ENCODE measurements around the gene CDH4. TPM values are rescaled to one million over a fixed set of nuclear protein-coding genes. Genes with fewer than 3 reads are reported as not detected.

Gene CDH4
- total and polyA plus RNA-seq, 2 of the 13 experiments (the other 11 are each of a cell fraction or from before 2014, with no cell fraction given) = not detected

DNA sequence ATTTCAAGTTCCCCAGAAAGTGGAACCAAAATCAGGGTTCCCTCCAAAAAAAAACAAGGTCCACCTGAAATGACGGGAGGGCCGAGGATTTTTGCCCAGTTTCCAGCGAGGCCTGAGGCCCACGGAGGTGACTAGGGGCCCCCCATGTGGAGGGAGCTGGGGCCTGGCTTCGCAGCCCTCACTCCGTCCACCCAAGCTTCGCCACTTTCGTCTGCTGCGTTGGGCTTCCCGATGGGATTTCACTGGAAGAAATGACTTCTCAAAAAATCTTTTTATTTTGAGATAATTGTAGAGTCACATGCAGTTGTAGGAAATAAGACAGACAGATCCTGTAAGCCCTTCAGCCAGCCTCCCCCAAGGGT is 605.3 kb downstream of the CDH4 start (continued):
- TF ChIP-seq, protein P1, sequence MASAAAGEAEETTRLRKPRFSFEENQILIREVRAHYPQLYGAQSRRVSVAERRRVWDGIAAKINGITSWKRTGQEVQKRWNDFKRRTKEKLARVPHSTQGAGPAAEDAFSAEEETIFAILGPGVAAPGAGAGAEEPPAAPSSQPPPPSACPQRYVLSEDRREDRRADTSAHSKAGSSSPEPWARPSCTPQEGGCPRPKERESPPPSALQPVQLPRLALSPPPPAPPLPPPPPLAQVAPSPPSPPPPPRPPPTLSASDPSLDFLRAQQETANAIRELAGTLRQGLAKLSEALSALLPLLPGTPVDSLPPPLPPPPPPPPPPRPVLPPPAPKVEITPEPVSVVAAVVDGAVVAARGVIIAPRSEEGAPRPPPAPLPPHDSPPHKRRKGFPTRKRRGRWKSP (CRISPR knock-in tag; IDR thresholded peaks at IDR 0.05) = no peak
- TF ChIP-seq NCOR1 (IDR thresholded peaks at IDR 0.05; ENCODE audit: borderline replicate concordance, low read length) (no peak), ZNF792 (CRISPR knock-in tag; IDR thresholded peaks at IDR 0.05) (no peak), ZFP91 (CRISPR knock-in tag; IDR thresholded peaks at IDR 0.05; ENCODE audit: borderline replicate concordance) (no peak), EHMT2 (IDR thresholded peaks at IDR 0.05; ENCODE audit: borderline replicate concordance, low read depth, low read length) (no peak)

DNA sequence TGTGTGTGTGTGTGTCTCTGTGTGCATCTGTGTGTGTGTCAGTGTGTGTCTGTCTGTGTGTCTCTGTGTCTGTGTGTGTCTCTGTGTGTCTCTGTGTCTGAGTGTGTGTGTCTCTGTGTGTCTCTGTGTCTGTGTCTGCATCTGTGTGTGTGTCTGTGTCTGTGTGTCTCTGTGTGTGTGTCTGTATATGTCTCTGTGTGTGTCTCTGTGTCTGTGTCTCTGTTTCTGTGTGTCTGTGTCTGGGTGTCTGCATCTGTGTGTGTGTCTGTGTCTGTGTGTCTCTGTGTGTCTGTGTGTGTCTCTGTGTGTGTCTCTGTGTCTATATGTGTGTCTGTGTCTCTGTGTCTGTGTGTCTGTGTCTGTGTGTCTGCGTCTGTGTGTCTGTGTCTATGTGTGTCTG is 605.8 kb downstream of the CDH4 start:
- Histone ChIP-seq H3K36me3 (replicated peaks in 1 of 2; ENCODE audit: control insufficient read depth in 1 of 2, insufficient read depth in 2 of 2, low read length in 2 of 2) (no peaks in the 10 kb centered on the region), H3K27me3 (ENCODE audit: control insufficient read depth in 1 of 2, insufficient read depth in 2 of 2, low read length in 2 of 2) (peaks cover 16 to 78% of the 10 kb centered on the region in 2 experiments), H4K20me1 (ENCODE audit: insufficient read depth, low read length) (no peaks in the 10 kb centered on the region), H3K79me2 (ENCODE audit: insufficient read depth, low read length) (no peaks in the 10 kb centered on the region), H3K4me3 (replicated peaks in 1 of 3; ENCODE audit: insufficient read depth in 1 of 3, low read depth in 2 of 3, low read length in 3 of 3) (no peak overlapping the region), H3K4me2 (ENCODE audit: low read depth, low read length) (no peak overlapping the region), H3K27ac (ENCODE audit: extremely low read length, insufficient read depth, low read length) (no peak overlapping the region), H3K9me3 (ENCODE audit: low read length) (no peaks in the 10 kb centered on the region), H3K4me1 (ENCODE audit: insufficient read depth, low read length) (no peaks in the 10 kb centered on the region), H3K9ac (ENCODE audit: insufficient read depth, low read depth, low read length) (no peak overlapping the region), H2AFZ (ENCODE audit: low read length) (no peak overlapping the region)
- ATAC-seq (no peak), FAIRE-seq (peak; percentile 68), DNase-seq (ENCODE audit: low spot score) (no peak)
- POLR2A ChIA-PET = no interaction called here
- 0% methylated on average over 1 of the region's 1 CpG for WGBS (ENCODE audit: low lambda C conversion rate)
- no TSS peak for BruUV-seq (replicated peaks)
- intact Hi-C loops (cut with micrococcal nuclease; ENCODE audit: unreplicated experiment) = no loop called here
- in situ Hi-C loops (cut with HindIII; ENCODE audit: extremely low pct_ligation_motif_present, low pct_unique_long_range_greater_than_20kb) = no loop called here
- CTCF ChIA-PET (ENCODE audit: low intra/inter-chr PET ratio, low total read pairs) = no interaction called here
- peak; percentile 64 for TF ChIP-seq FOXP1 (IDR thresholded peaks at IDR 0.05)
- no peak for TF ChIP-seq FOXP1 (CRISPR knock-in tag; IDR thresholded peaks at IDR 0.05)
- no peak for TF ChIP-seq POLR2A (IDR thresholded peaks at IDR 0.05; ENCODE audit: insufficient read depth in 1 of 2, low read depth in 2 of 2, low read length in 2 of 2)
- no peak for TF ChIP-seq NCOA1 (CRISPR knock-in tag; IDR thresholded peaks at IDR 0.05)
- peak; percentile 26; the same call in 1 of the 2 replicates for TF ChIP-seq SOX6 (IDR thresholded peaks at IDR 0.05)
- TF ChIP-seq SOX6 (CRISPR knock-in tag; IDR thresholded peaks at IDR 0.05) = no peak
- TF ChIP-seq KAT2B (IDR thresholded peaks at IDR 0.05; ENCODE audit: borderline replicate concordance, low read depth, low read length) = no peak
- TF ChIP-seq FOXC1 (CRISPR knock-in tag; IDR thresholded peaks at IDR 0.05; ENCODE audit: borderline replicate concordance) = no peak
- no peak for TF ChIP-seq RFXAP (CRISPR knock-in tag; IDR thresholded peaks at IDR 0.05; ENCODE audit: borderline replicate concordance)
- no peak for TF ChIP-seq ZBTB3 (CRISPR knock-in tag; IDR thresholded peaks at IDR 0.05; ENCODE audit: borderline replicate concordance, low read depth)
- no peak for TF ChIP-seq PCBP2 (optimal IDR thresholded peaks at IDR 0.05; ENCODE audit: low read depth, low read length, poor library complexity, severe bottlenecking)
- peak; percentile 40; the same call in 1 of the 2 replicates for TF ChIP-seq ATM (IDR thresholded peaks at IDR 0.05; ENCODE audit: borderline replicate concordance)
- TF ChIP-seq ZNF282 (IDR thresholded peaks at IDR 0.05; ENCODE audit: partially characterized antibody) = peak; percentile 74
- TF ChIP-seq CEBPG (CRISPR knock-in tag; IDR thresholded peaks at IDR 0.05) = no peak
- no peak for TF ChIP-seq ATF2 (CRISPR knock-in tag; IDR thresholded peaks at IDR 0.05)
- TF ChIP-seq, protein P2, sequence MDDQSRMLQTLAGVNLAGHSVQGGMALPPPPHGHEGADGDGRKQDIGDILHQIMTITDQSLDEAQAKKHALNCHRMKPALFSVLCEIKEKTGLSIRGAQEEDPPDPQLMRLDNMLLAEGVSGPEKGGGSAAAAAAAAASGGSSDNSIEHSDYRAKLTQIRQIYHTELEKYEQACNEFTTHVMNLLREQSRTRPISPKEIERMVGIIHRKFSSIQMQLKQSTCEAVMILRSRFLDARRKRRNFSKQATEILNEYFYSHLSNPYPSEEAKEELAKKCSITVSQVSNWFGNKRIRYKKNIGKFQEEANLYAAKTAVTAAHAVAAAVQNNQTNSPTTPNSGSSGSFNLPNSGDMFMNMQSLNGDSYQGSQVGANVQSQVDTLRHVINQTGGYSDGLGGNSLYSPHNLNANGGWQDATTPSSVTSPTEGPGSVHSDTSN (CRISPR knock-in tag; IDR thresholded peaks at IDR 0.05; ENCODE audit: borderline replicate concordance) = no peak
- TF ChIP-seq ZNF562 (CRISPR knock-in tag; IDR thresholded peaks at IDR 0.05; ENCODE audit: borderline replicate concordance) = no peak

Measured in HepG2 (cell line).